SK-N-SH (cell line): ENCODE results near the gene EVL. TPM values are rescaled to one million over a fixed set of nuclear protein-coding genes. Genes with fewer than 3 reads are reported as not detected.

ENCODE experiments used
- CTCF ChIA-PET: fragments of 300-600, 350-600 bp; formaldehyde crosslinking; extraction: SDS; loops from one replicate; lab custom pipeline; 2021; lab: Yijun Ruan, JAX
- POLR2A ChIA-PET: fragments of 350-600 bp; sonication (Branson Sonifier 250); formaldehyde crosslinking; extraction: SDS; loops from one replicate; lab custom pipeline; 2020; ENCODE audit warnings: antibody characterized with exemption, inconsistent platforms; lab: Yijun Ruan, JAX
- DNase-seq: peaks from one replicate; pipeline ENCODE4 v3.0.0; 2012
- H2AFZ ChIP-seq: fragments of 200-600 bp; sonication (generic); 2 replicates; pipeline ENCODE4 v1.8.1; 2016; ENCODE audit warnings: antibody characterized with exemption, mild to moderate bottlenecking, low read depth
- H3F3A ChIP-seq: fragments of 200-600 bp; sonication (generic); replicated peaks from 2 replicates; pipeline ENCODE3; 2016; ENCODE audit warnings: antibody characterized with exemption, mild to moderate bottlenecking; ENCODE audit not compliant: insufficient read depth
- H3K27ac ChIP-seq, 2 experiments: fragments of 200-500 bp in 1 of 2; fragments of 200-600 bp in 1 of 2; sonication (Bioruptor generic) in 1 of 2; sonication (generic), shearing (Covaris generic) in 1 of 2; 2 replicates each; pipeline versions ENCODE4 v1.5.1 to v1.6.1; 2014 to 2016; ENCODE audit warnings: low read depth in 2 of 2, inconsistent platforms in 1 of 2, low read length in 1 of 2, mild to moderate bottlenecking in 1 of 2, mixed read lengths in 1 of 2
- H3K27me3 ChIP-seq: fragments of 200-600 bp; sonication (generic), shearing (Covaris generic); 2 replicates; pipeline ENCODE4 v1.6.1; 2016; ENCODE audit warnings: mixed run types; ENCODE audit not compliant: insufficient read depth
- H3K36me3 ChIP-seq, 2 experiments: fragments of 200-500 bp in 1 of 2; fragments of 200-600 bp in 1 of 2; sonication (Bioruptor generic) in 1 of 2; sonication (generic) in 1 of 2; replicated peaks in 1 of 2; 2 replicates each; pipeline versions ENCODE3 to v1.5.1; 2014 to 2016; ENCODE audit warnings: low read length in 1 of 2, mild to moderate bottlenecking in 1 of 2; ENCODE audit not compliant: insufficient read depth in 2 of 2, control insufficient read depth in 1 of 2
- H3K4me1 ChIP-seq, 2 experiments: fragments of 200-500 bp in 1 of 2; fragments of 200-600 bp in 1 of 2; sonication (Bioruptor generic) in 1 of 2; sonication (generic), shearing (Covaris generic) in 1 of 2; 2 replicates each; pipeline versions ENCODE4 v1.5.1 to v1.6.1; 2014 to 2016; ENCODE audit warnings: low read depth in 1 of 2, low read length in 1 of 2, mixed run types in 1 of 2; ENCODE audit not compliant: insufficient read depth in 2 of 2, control insufficient read depth in 1 of 2
- H3K4me2 ChIP-seq: fragments of 200-600 bp; sonication (generic), shearing (Covaris generic); 2 replicates; pipeline ENCODE4 v1.6.1; 2017; ENCODE audit warnings: mixed run types
- H3K4me3 ChIP-seq, 2 experiments: fragments of 200-500 bp in 1 of 2; fragments of 200-600 bp in 1 of 2; sonication (Bioruptor generic) in 1 of 2; sonication (generic), shearing (Covaris generic) in 1 of 2; 2 replicates each; pipeline versions ENCODE4 v1.5.1 to v1.8.1; 2014 to 2016; ENCODE audit warnings: low read depth in 2 of 2, inconsistent platforms in 1 of 2, low read length in 1 of 2, mild to moderate bottlenecking in 1 of 2, mixed read lengths in 1 of 2, moderate library complexity in 1 of 2
- H3K79me2 ChIP-seq: fragments of 200-600 bp; sonication (generic); 2 replicates; pipeline ENCODE4 v1.8.1; 2017; ENCODE audit warnings: mild to moderate bottlenecking; ENCODE audit not compliant: insufficient read depth
- H3K9ac ChIP-seq: fragments of 200-600 bp; sonication (generic); 2 replicates; pipeline ENCODE4 v1.6.1; 2017; ENCODE audit warnings: mixed run types
- H3K9me2 ChIP-seq: fragments of 200-600 bp; sonication (generic); 2 replicates; pipeline ENCODE4 v1.6.1; 2017; ENCODE audit warnings: mixed run types
- H3K9me3 ChIP-seq: fragments of 200-600 bp; sonication (generic); 2 replicates; pipeline ENCODE4 v1.6.1; 2017; ENCODE audit warnings: mixed run types, mild to moderate bottlenecking, moderate library complexity
- H4K20me1 ChIP-seq: fragments of 200-600 bp; sonication (generic); 2 replicates; pipeline ENCODE4 v1.6.1; 2017; ENCODE audit warnings: mild to moderate bottlenecking, mixed run types; ENCODE audit not compliant: insufficient read depth
- CTCF ChIP-seq: fragments of 200-600 bp; sonication (generic); IDR thresholded peaks from 2 replicates; pipeline ENCODE4 v1.6.1; 2017; ENCODE audit warnings: antibody characterized with exemption, mild to moderate bottlenecking, moderate library complexity
- ELF1 ChIP-seq: IDR thresholded peaks from 2 replicates; pipeline ENCODE4 v1.4.0; 2012
- FOSL2 ChIP-seq: IDR thresholded peaks from 2 replicates; pipeline ENCODE4 v1.4.0; 2012; ENCODE audit warnings: low read depth, mild to moderate bottlenecking, moderate library complexity, borderline replicate concordance
- FOXJ3 ChIP-seq: sonication (generic); formaldehyde crosslinking; IDR thresholded peaks from 2 replicates; pipeline ENCODE4 v1.5.1; 2020; ENCODE audit warnings: mild to moderate bottlenecking, missing genetic modification reagents
- JUND ChIP-seq: IDR thresholded peaks from 2 replicates; pipeline ENCODE4 v1.4.0; 2012
- MAX ChIP-seq: IDR thresholded peaks from 2 replicates; pipeline ENCODE4 v1.4.0; 2012; ENCODE audit warnings: low read depth
- MXI1 ChIP-seq: IDR thresholded peaks from 2 replicates; pipeline ENCODE4 v1.6.1; 2012; ENCODE audit warnings: mild to moderate bottlenecking, low read depth, low read length, improper control_type of control experiment
- RFX5 ChIP-seq: IDR thresholded peaks from 2 replicates; pipeline ENCODE4 v1.6.1; 2012; ENCODE audit warnings: mild to moderate bottlenecking, improper control_type of control experiment, low read length
- RXRA ChIP-seq: IDR thresholded peaks from 2 replicates; pipeline ENCODE4 v1.4.0; 2012; ENCODE audit warnings: low read depth, mild to moderate bottlenecking, borderline replicate concordance
- SIN3A ChIP-seq: IDR thresholded peaks from 2 replicates; pipeline ENCODE4 v1.6.1; 2012; ENCODE audit warnings: low read depth, mild to moderate bottlenecking, low read length, moderate library complexity, borderline replicate concordance
- SMC3 ChIP-seq: IDR thresholded peaks from 2 replicates; pipeline ENCODE4 v1.6.1; 2012; ENCODE audit warnings: low read depth, low read length, improper control_type of control experiment
- TEAD4 ChIP-seq: IDR thresholded peaks from 2 replicates; pipeline ENCODE4 v1.4.0; 2012; ENCODE audit warnings: mild to moderate bottlenecking, borderline replicate concordance; ENCODE audit not compliant: insufficient read depth
- ZBTB33 ChIP-seq: IDR thresholded peaks from 2 replicates; pipeline ENCODE4 v1.4.0; 2012; ENCODE audit warnings: low read depth, borderline replicate concordance
- WGBS: methylation state at CpG from one replicate; pipeline ENCODE4 v1.1.6; 2017; ENCODE audit warnings: low lambda C conversion rate; 5-methylcytosine and 5-hydroxymethylcytosine counted together
- polyA plus RNA-seq, 3 experiments: library from polyadenylated mRNA; depleted of rRNA; stranded (reverse); fragments of >200 nt; gene quantifications; 2 replicates each; pipeline ENCODE4 v1.2.3, GENCODE V29; 2012

EVL gene
- polyA plus RNA-seq, 1 of the 3 experiments (the other 2 are of a cell fraction) = 36.5 TPM

GRCh38 chr14:100058777-100059437 lies 6.3 kb upstream of the EVL start:
- H3K9ac ChIP-seq = no peak overlapping the region
- H3K36me3 ChIP-seq = no peaks in the 10 kb centered on the region
- DNase-seq = no peak
- no peak overlapping the region for H3K27ac ChIP-seq
- H3K27me3 ChIP-seq = no peaks in the 10 kb centered on the region
- H3K4me2 ChIP-seq = no peak overlapping the region
- H3K9me2 ChIP-seq = no peaks in the 10 kb centered on the region
- TF ChIP-seq CTCF (no peak), MXI1 (no peak), MAX (no peak), JUND (no peak), SIN3A (no peak), TEAD4 (no peak), RXRA (no peak), FOSL2 (no peak), RFX5 (no peak), ZBTB33 (no peak), FOXJ3 (CRISPR knock-in tag) (no peak), ELF1 (no peak)
- TF ChIP-seq, all 33 proteins: peak for 0
- Histone ChIP-seq H2AFZ (no peak overlapping the region), H3K9me3 (no peaks in the 10 kb centered on the region), H4K20me1 (peaks cover 4% of the 10 kb centered on the region; the same call in 1 of the 2 replicates), H3F3A (no peaks in the 10 kb centered on the region), H3K4me1 (no peaks in the 10 kb centered on the region), H3K79me2 (peaks cover 3% of the 10 kb centered on the region; the same call in 1 of the 2 replicates), H3K4me3 (no peak overlapping the region)
- WGBS = 99% methylated on average over 4 of the region's 4 CpGs
- CTCF ChIA-PET = interaction anchor here (1.1 kb wide), 1 partner anchor 134 kb away, joined by 3 read pairs; no protein-coding TSS in a partner anchor
- POLR2A ChIA-PET = no interaction called here

- Histone ChIP-seq H4K20me1 (peaks cover 4% of the 10 kb centered on the region; the same call in 1 of the 2 replicates), H3K27ac (no peak overlapping the region), H3K36me3 (no peaks in the 10 kb centered on the region), H3K9me3 (no peaks in the 10 kb centered on the region), H3F3A (no peaks in the 10 kb centered on the region), H2AFZ (no peak overlapping the region), H3K4me1 (no peaks in the 10 kb centered on the region), H3K9ac (no peak overlapping the region), H3K27me3 (no peaks in the 10 kb centered on the region), H3K4me2 (no peak overlapping the region), H3K4me3 (no peak overlapping the region), H3K79me2 (peaks cover under 1% of the 10 kb centered on the region; the same call in 1 of the 2 replicates), H3K9me2 (no peaks in the 10 kb centered on the region)
- no peak for TF ChIP-seq SIN3A
- TF ChIP-seq RXRA = no peak
- TF ChIP-seq SMC3 = no peak
- POLR2A ChIA-PET = no interaction called here
- WGBS = 93% methylated on average over 3 of the region's 3 CpGs
- CTCF ChIA-PET = interaction anchor here (1.1 kb wide), 1 partner anchor 134 kb away, joined by 3 read pairs; no protein-coding TSS in a partner anchor
- DNase-seq = no peak
Observed at GRCh38 chr14:100059438-100059781, 5.8 kb upstream of the EVL start.
